ENCODE measurements around the gene RP9.

GRCh38 chr7:33087858-33088257 is 21.3 kb downstream of the RP9 start:
- TF ChIP-seq CTCF (IDR thresholded peaks at IDR 0.05; ENCODE audit: low read depth, low read length): no peak
- TF ChIP-seq EZH2phosphoT487 (IDR thresholded peaks at IDR 0.05; ENCODE audit: low read depth): no peak

Data from OCI-LY3 (cell line).